GM12878 (cell line): ENCODE results near the gene ENPP7.

Experiments
- CBFB ChIP-seq: IDR thresholded peaks from 2 replicates; pipeline ENCODE4 v1.6.1; 2016; ENCODE audit warnings: antibody characterized with exemption, low read depth
- EZH2 ChIP-seq: IDR thresholded peaks from 2 replicates; pipeline ENCODE4 v1.6.1; 2012; ENCODE audit warnings: low read depth, mild to moderate bottlenecking, control low read depth, inconsistent platforms, low read length, borderline replicate concordance; ENCODE audit not compliant: control insufficient read depth
- JUND ChIP-seq: IDR thresholded peaks from 2 replicates; pipeline ENCODE4 v1.6.1; 2012; ENCODE audit warnings: low read depth, mild to moderate bottlenecking, low read length, improper control_type of control experiment, moderate library complexity
- POLR2A ChIP-seq: IDR thresholded peaks from 2 replicates; pipeline ENCODE4 v1.6.1; 2011; ENCODE audit warnings: low read depth, mild to moderate bottlenecking, low read length
- POLR2AphosphoS5 ChIP-seq: IDR thresholded peaks from 2 replicates; pipeline ENCODE4 v1.6.1; 2011; ENCODE audit warnings: mild to moderate bottlenecking, low read length, inconsistent platforms
- RCOR1 ChIP-seq: conservative IDR thresholded peaks from 2 replicates; pipeline ENCODE4 v1.6.1; 2012; ENCODE audit warnings: low read depth, low read length, improper control_type of control experiment
- TAF1 ChIP-seq: IDR thresholded peaks from 2 replicates; pipeline ENCODE4 v1.6.1; 2011; ENCODE audit warnings: mild to moderate bottlenecking, low read depth, low read length, borderline replicate concordance
- TF ChIP-seq, protein P1 (sequence below): IDR thresholded peaks from 2 replicates; pipeline ENCODE4 v1.6.1; 2011; ENCODE audit warnings: borderline replicate concordance, low read depth, mild to moderate bottlenecking, moderate library complexity, low read length; ENCODE audit not compliant: insufficient read depth, poor library complexity, severe bottlenecking
- TF ChIP-seq, protein P2 (sequence below), 3 experiments: IDR thresholded peaks in 2 of 3; conservative IDR thresholded peaks in 1 of 3; 2 replicates each; pipeline ENCODE4 v1.5.1; 2011; ENCODE audit warnings: low read depth in 3 of 3, low read length in 3 of 3, mild to moderate bottlenecking in 3 of 3, control low read depth in 2 of 3, moderate library complexity in 2 of 3, inconsistent platforms in 1 of 3, mixed read lengths in 1 of 3; ENCODE audit not compliant: control insufficient read depth in 2 of 3, insufficient read depth in 1 of 3; ENCODE audit errors: extremely low read depth in 1 of 3
- TF ChIP-seq, protein P3 (sequence below): IDR thresholded peaks from 2 replicates; pipeline ENCODE4 v1.6.1; 2012; ENCODE audit warnings: mild to moderate bottlenecking, low read depth, low read length

DNA sequence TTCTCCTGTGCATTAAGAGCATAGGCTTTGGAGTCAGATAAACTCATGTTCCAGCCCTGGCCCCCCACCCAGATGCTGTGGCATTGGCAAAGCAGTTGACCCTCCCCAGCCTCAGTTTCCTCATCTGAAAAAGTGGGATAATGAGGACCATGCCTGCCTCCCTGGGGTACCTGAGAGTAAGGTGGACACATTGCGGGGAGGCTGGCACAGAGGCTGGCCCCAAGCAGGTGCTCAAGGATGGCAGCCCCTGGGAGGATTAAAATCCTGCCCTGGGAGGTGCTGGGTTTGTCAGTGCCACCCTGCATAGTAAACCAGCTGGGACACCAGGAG is 11.8 kb downstream of the ENPP7 start:
- TF ChIP-seq TAF1, result no peak
- no peak for TF ChIP-seq POLR2AphosphoS5
- no peak for TF ChIP-seq RCOR1
- no peak for TF ChIP-seq CBFB
- TF ChIP-seq, protein P1, sequence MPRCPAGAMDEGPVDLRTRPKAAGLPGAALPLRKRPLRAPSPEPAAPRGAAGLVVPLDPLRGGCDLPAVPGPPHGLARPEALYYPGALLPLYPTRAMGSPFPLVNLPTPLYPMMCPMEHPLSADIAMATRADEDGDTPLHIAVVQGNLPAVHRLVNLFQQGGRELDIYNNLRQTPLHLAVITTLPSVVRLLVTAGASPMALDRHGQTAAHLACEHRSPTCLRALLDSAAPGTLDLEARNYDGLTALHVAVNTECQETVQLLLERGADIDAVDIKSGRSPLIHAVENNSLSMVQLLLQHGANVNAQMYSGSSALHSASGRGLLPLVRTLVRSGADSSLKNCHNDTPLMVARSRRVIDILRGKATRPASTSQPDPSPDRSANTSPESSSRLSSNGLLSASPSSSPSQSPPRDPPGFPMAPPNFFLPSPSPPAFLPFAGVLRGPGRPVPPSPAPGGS, result no peak
- TF ChIP-seq, protein P2, sequence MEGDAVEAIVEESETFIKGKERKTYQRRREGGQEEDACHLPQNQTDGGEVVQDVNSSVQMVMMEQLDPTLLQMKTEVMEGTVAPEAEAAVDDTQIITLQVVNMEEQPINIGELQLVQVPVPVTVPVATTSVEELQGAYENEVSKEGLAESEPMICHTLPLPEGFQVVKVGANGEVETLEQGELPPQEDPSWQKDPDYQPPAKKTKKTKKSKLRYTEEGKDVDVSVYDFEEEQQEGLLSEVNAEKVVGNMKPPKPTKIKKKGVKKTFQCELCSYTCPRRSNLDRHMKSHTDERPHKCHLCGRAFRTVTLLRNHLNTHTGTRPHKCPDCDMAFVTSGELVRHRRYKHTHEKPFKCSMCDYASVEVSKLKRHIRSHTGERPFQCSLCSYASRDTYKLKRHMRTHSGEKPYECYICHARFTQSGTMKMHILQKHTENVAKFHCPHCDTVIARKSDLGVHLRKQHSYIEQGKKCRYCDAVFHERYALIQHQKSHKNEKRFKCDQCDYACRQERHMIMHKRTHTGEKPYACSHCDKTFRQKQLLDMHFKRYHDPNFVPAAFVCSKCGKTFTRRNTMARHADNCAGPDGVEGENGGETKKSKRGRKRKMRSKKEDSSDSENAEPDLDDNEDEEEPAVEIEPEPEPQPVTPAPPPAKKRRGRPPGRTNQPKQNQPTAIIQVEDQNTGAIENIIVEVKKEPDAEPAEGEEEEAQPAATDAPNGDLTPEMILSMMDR (IDR thresholded peaks at IDR 0.05 in 2 of 3, conservative IDR thresholded peaks at IDR 0.05 in 1 of 3; ENCODE audit: control insufficient read depth in 2 of 3, extremely low read depth in 1 of 3, insufficient read depth in 1 of 3, low read depth in 3 of 3, low read length in 3 of 3), result no peak
- no peak for TF ChIP-seq POLR2A
- TF ChIP-seq, protein P3, sequence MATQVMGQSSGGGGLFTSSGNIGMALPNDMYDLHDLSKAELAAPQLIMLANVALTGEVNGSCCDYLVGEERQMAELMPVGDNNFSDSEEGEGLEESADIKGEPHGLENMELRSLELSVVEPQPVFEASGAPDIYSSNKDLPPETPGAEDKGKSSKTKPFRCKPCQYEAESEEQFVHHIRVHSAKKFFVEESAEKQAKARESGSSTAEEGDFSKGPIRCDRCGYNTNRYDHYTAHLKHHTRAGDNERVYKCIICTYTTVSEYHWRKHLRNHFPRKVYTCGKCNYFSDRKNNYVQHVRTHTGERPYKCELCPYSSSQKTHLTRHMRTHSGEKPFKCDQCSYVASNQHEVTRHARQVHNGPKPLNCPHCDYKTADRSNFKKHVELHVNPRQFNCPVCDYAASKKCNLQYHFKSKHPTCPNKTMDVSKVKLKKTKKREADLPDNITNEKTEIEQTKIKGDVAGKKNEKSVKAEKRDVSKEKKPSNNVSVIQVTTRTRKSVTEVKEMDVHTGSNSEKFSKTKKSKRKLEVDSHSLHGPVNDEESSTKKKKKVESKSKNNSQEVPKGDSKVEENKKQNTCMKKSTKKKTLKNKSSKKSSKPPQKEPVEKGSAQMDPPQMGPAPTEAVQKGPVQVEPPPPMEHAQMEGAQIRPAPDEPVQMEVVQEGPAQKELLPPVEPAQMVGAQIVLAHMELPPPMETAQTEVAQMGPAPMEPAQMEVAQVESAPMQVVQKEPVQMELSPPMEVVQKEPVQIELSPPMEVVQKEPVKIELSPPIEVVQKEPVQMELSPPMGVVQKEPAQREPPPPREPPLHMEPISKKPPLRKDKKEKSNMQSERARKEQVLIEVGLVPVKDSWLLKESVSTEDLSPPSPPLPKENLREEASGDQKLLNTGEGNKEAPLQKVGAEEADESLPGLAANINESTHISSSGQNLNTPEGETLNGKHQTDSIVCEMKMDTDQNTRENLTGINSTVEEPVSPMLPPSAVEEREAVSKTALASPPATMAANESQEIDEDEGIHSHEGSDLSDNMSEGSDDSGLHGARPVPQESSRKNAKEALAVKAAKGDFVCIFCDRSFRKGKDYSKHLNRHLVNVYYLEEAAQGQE, result no peak
- no peak for TF ChIP-seq EZH2
- TF ChIP-seq JUND, result no peak
